ENCODE results near the gene PIK3R5. TPM values are rescaled to one million over a fixed set of nuclear protein-coding genes. Genes with fewer than 3 reads are reported as not detected.

PIK3R5 gene
- total RNA-seq, 1 experiment from 2014 or later, result 5.9 TPM

DNA sequence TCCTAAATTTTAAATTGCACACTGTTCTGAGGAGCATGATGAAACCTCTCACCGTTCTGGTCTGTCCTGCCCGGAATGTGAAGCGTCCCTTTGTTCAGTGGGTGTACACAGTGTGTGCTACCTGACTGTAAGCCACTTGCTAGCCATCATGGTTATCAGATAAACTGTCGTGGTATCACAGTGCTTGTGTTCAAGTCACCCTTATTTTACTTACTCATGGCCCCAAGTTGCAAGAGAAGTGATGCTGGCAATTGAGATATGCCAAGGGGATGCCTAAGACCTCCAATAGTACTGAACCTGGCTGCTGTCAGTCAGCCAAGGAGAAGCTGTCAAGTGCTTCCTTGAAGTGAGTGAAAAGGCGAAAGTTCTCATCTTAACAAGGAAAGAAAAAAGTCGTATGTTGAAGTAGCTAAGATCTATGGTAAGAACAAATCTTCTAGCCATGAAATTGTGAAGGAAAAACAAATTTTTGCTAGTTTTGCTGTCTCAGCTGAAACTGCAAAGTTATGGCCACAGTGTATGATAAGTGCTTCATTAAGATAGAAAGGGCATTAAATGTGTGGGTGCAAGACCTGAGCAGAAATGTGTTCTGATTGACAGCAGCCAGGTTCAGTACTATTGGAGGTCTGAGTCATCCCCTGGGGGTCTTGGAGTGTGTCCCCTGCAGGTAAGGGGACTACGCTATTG is 103.9 kb downstream of the PIK3R5 start (continued):
- TF ChIP-seq, protein P1, sequence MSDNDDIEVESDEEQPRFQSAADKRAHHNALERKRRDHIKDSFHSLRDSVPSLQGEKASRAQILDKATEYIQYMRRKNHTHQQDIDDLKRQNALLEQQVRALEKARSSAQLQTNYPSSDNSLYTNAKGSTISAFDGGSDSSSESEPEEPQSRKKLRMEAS (CRISPR knock-in tag; IDR thresholded peaks at IDR 0.05), result no peak
- TF ChIP-seq JUN (CRISPR knock-in tag; IDR thresholded peaks at IDR 0.05), result no peak

GRCh38 chr17:8859804-8860430 is 105.6 kb downstream of the PIK3R5 start:
- H3K9me3 Mint-ChIP-seq, result 0 out of 2 replicates have a peak, but pooled peaks cover 3% of the 10 kb centered on the region
- TF ChIP-seq USF2 (CRISPR knock-in tag; IDR thresholded peaks at IDR 0.05) (peak; percentile 1; the same call in 1 of the 2 replicates), ARID4B (CRISPR knock-in tag; IDR thresholded peaks at IDR 0.05; ENCODE audit: borderline replicate concordance) (no peak)
- no peak overlapping the region for H3K27ac Mint-ChIP-seq
- peaks cover 41% of the 10 kb centered on the region for H3K4me1 Mint-ChIP-seq
- ATAC-seq (no peak), DNase-seq (ENCODE audit: low spot score) (no peak)
- H3K27me3 Mint-ChIP-seq (ENCODE audit: low read depth), result no peaks in the 10 kb centered on the region; the same call in 1 of the 2 replicates
- no peak overlapping the region for H3K4me3 Mint-ChIP-seq
- POLR2A ChIA-PET, result no interaction called here
- CTCF ChIA-PET, result interaction anchor here (1.6 kb wide), 1 partner anchor 35 kb away, joined by 5 read pairs; no protein-coding TSS in a partner anchor
- no peaks in the 10 kb centered on the region for H3K36me3 Mint-ChIP-seq

- CTCF ChIA-PET, result interaction anchor here (1.2 to 1.7 kb wide), 5 partner anchors 26 to 74 kb away, joined by 3 to 14 read pairs (median 5); partner anchors contain the start of gene MFSD6L
- peaks cover 41% of the 10 kb centered on the region for H3K4me1 Mint-ChIP-seq
- TF ChIP-seq, protein P2, sequence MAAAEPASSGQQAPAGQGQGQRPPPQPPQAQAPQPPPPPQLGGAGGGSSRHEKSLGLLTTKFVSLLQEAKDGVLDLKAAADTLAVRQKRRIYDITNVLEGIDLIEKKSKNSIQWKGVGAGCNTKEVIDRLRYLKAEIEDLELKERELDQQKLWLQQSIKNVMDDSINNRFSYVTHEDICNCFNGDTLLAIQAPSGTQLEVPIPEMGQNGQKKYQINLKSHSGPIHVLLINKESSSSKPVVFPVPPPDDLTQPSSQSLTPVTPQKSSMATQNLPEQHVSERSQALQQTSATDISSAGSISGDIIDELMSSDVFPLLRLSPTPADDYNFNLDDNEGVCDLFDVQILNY (CRISPR knock-in tag; IDR thresholded peaks at IDR 0.05), result no peak
- TF ChIP-seq USF2 (CRISPR knock-in tag; IDR thresholded peaks at IDR 0.05), result peak; percentile 55; the same call in 1 of the 2 replicates
- TF ChIP-seq, protein P3, sequence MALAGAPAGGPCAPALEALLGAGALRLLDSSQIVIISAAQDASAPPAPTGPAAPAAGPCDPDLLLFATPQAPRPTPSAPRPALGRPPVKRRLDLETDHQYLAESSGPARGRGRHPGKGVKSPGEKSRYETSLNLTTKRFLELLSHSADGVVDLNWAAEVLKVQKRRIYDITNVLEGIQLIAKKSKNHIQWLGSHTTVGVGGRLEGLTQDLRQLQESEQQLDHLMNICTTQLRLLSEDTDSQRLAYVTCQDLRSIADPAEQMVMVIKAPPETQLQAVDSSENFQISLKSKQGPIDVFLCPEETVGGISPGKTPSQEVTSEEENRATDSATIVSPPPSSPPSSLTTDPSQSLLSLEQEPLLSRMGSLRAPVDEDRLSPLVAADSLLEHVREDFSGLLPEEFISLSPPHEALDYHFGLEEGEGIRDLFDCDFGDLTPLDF (CRISPR knock-in tag; IDR thresholded peaks at IDR 0.05), result no peak
- POLR2A ChIA-PET, result no interaction called here
- ATAC-seq (no peak), DNase-seq (ENCODE audit: low spot score) (no peak)
- H3K9me3 Mint-ChIP-seq, result 0 out of 2 replicates have a peak, but pooled peaks cover 3% of the 10 kb centered on the region
- no peaks in the 10 kb centered on the region for H3K36me3 Mint-ChIP-seq
- H3K4me3 Mint-ChIP-seq, result no peak overlapping the region
- peak overlapping the region; percentile 73; the same call in 1 of the 2 replicates for H3K27ac Mint-ChIP-seq
- H3K27me3 Mint-ChIP-seq (ENCODE audit: low read depth), result no peaks in the 10 kb centered on the region; the same call in 1 of the 2 replicates
These were observed 106.3 kb downstream of the PIK3R5 start for GRCh38 chr17:8859027-8859803.

Measured in WTC11 (cell line).